ENCODE measurements around the gene PKP3.

GRCh38 chr11:447923-448731 lies 54.1 kb downstream of the PKP3 start:
- TF ChIP-seq EZH2 (optimal IDR thresholded peaks at IDR 0.05; ENCODE audit: low read depth, low read length) = no peak
- TF ChIP-seq, protein P1, sequence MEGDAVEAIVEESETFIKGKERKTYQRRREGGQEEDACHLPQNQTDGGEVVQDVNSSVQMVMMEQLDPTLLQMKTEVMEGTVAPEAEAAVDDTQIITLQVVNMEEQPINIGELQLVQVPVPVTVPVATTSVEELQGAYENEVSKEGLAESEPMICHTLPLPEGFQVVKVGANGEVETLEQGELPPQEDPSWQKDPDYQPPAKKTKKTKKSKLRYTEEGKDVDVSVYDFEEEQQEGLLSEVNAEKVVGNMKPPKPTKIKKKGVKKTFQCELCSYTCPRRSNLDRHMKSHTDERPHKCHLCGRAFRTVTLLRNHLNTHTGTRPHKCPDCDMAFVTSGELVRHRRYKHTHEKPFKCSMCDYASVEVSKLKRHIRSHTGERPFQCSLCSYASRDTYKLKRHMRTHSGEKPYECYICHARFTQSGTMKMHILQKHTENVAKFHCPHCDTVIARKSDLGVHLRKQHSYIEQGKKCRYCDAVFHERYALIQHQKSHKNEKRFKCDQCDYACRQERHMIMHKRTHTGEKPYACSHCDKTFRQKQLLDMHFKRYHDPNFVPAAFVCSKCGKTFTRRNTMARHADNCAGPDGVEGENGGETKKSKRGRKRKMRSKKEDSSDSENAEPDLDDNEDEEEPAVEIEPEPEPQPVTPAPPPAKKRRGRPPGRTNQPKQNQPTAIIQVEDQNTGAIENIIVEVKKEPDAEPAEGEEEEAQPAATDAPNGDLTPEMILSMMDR (IDR thresholded peaks at IDR 0.05; ENCODE audit: low read length) = peak; percentile 89
